Pericardium fibroblast (primary cell): ENCODE data around the gene DDX27. TPM values are rescaled to one million over a fixed set of nuclear protein-coding genes. Genes with fewer than 3 reads are reported as not detected.

Experiments
- total RNA-seq: library from RNA; depleted of rRNA; stranded (reverse); fragments of >200 nt; gene quantifications from 2 replicates; pipeline ENCODE4 v1.2.3, GENCODE V29; 2015

The DDX27 gene
- total RNA-seq: 18.4 and 31.4 TPM in 2 replicates

GRCh38 chr20:49219091-49219923 lies at the start of gene DDX27:
TSS of gene DDX27 (plus strand) at chr20:49219416. CDS start at chr20:49219449, 33 bp downstream.

DNA sequence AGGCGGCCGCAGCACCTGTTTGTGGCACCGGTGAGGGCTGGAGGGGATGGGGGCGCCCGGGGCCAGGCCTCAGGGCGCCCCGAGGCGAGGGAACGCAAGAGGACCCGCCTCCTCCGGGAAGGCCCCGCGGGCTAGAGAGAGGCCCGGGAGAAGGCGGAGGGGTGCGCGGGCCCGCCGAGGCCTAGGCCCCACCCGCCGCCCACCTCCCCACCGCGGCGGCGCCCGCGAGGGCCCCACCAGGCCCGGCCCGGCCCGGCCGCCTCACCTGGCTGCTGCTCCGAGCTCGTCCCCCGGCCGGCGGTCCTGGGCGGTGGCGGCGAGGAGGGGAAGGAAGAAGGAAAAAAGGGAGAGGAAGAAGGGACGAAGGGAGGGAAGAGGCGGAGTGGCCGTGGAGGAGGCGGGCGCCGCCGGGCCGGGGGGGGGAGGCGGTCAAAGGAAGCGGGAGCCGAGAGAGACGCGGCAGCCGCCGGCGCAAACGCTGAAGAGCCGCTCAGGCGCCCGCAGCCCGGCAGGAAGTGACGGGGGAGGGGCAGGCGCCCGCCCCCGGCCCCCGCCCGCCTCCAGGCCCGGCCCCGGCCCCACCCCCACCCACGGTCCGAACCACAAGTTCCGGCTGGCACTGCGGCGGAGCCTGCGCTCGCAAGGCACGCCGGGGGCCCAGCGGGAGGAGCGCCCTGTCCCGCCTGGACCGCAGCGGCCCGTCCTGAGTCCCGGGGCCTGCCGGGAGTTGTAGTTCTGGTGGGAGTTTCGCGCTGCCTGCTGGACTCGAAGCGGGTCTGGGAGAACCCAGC lies 31.2 kb upstream of the DDX27 start, which contains the start of gene STAU1:
Gene STAU1, minus strand, starts transcription at position 484 of the 791 bp plus-strand sequence. CDS start 22,133 bp downstream, outside the sequence.

GRCh38 chr20:49278036-49278817 lies 59.0 kb downstream of the DDX27 start, which contains the start of gene ZNFX1:
TSS of gene ZNFX1 (minus strand) at chr20:49278057. CDS start at chr20:49275839, 2,218 bp downstream.

Other genes starting within 250 kb of the DDX27 start
- 31.5 TPM in 2 replicates for gene CSE1L, start 173.1 kb upstream of the DDX27 start, total RNA-seq
- gene STAU1, start 31.1 kb upstream of the DDX27 start, total RNA-seq: 54.8 and 66.2 TPM in 2 replicates
- gene ZNFX1, start 58.6 kb downstream of the DDX27 start, total RNA-seq: 23.1 and 32.8 TPM in 2 replicates